Measurements from ENCODE around the gene RTTN. TPM values are rescaled to one million over a fixed set of nuclear protein-coding genes. Genes with fewer than 3 reads are reported as not detected.

Gene RTTN
- polyA plus RNA-seq, 1 donor (not counting 4 experiments of a cell fraction or from before 2014, with no cell fraction given), result 77.3 TPM

DNA sequence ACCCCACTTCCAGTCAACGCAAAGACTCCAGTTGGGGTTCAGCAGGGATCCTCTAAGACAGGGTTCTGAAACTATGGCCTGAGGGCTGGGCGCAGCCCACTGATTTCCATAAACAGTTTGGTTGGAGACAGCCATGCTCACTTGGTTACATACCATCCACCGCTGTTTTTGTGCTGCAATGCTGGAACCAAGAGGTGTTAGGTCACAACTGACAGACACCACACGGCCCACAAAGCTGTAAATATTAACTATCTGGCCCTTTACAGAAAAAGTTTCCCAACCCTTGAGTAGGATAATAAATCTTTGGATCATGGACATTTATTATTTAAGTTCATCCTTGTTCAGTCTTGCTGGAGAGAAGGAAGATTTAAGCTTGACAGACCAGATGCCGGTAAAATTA lies 249.4 kb downstream of the RTTN start:
- TF ChIP-seq EZH2 (IDR thresholded peaks at IDR 0.05; ENCODE audit: low read length), result no peak
- TF ChIP-seq, protein P1, sequence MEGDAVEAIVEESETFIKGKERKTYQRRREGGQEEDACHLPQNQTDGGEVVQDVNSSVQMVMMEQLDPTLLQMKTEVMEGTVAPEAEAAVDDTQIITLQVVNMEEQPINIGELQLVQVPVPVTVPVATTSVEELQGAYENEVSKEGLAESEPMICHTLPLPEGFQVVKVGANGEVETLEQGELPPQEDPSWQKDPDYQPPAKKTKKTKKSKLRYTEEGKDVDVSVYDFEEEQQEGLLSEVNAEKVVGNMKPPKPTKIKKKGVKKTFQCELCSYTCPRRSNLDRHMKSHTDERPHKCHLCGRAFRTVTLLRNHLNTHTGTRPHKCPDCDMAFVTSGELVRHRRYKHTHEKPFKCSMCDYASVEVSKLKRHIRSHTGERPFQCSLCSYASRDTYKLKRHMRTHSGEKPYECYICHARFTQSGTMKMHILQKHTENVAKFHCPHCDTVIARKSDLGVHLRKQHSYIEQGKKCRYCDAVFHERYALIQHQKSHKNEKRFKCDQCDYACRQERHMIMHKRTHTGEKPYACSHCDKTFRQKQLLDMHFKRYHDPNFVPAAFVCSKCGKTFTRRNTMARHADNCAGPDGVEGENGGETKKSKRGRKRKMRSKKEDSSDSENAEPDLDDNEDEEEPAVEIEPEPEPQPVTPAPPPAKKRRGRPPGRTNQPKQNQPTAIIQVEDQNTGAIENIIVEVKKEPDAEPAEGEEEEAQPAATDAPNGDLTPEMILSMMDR (optimal IDR thresholded peaks at IDR 0.05 in 1 of 3, IDR thresholded peaks at IDR 0.05 in 1 of 3, conservative IDR thresholded peaks at IDR 0.05 in 1 of 3; ENCODE audit: extremely low read depth in 1 of 3, insufficient read depth in 2 of 3, low read length in 3 of 3), result no peak
- H4K20me1 ChIP-seq (ENCODE audit: control insufficient read depth, extremely low read depth, insufficient read depth, low read length), result no peaks in the 10 kb centered on the region
- H3K79me2 ChIP-seq (ENCODE audit: control insufficient read depth, insufficient read depth, low read length), result no peaks in the 10 kb centered on the region
- dilution Hi-C loops (cut with MboI; ENCODE audit: extremely low pct_ligation_motif_present, low sequenced_read_pairs), result no loop called here
- no peaks in the 10 kb centered on the region for H3K9me3 ChIP-seq (ENCODE audit: control insufficient read depth, low read depth, low read length)
- H3K9me1 ChIP-seq (ENCODE audit: control insufficient read depth, extremely low read depth, insufficient read depth, low read length), result no peaks in the 10 kb centered on the region
- no peak overlapping the region for H3K27ac ChIP-seq (ENCODE audit: control insufficient read depth, insufficient read depth, low read length)
- no peak overlapping the region for H3K4me2 ChIP-seq (ENCODE audit: control insufficient read depth, extremely low read depth, insufficient read depth, low read depth, low read length)
- DNase-seq (ENCODE audit: low read depth, low spot score) (no peak), FAIRE-seq (no peak)
- H3K36me3 ChIP-seq (ENCODE audit: control insufficient read depth in 2 of 2, extremely low read depth in 1 of 2, insufficient read depth in 2 of 2, low read length in 2 of 2), result no peaks in the 10 kb centered on the region
- H2AFZ ChIP-seq (ENCODE audit: control insufficient read depth, low read length), result no peak overlapping the region
- H3K4me1 ChIP-seq (ENCODE audit: control insufficient read depth, extremely low read depth, insufficient read depth, low read length), result no peaks in the 10 kb centered on the region
- no peak overlapping the region for H3K9ac ChIP-seq (ENCODE audit: control insufficient read depth, extremely low read depth, insufficient read depth, low read length)
- no peak overlapping the region for H3K4me3 ChIP-seq (ENCODE audit: control insufficient read depth in 2 of 3, extremely low read depth in 1 of 3, insufficient read depth in 2 of 3, low read depth in 1 of 3, low read length in 3 of 3)
- no peaks in the 10 kb centered on the region for H3K27me3 ChIP-seq (ENCODE audit: control insufficient read depth, extremely low read depth, insufficient read depth, low read length)

DNA sequence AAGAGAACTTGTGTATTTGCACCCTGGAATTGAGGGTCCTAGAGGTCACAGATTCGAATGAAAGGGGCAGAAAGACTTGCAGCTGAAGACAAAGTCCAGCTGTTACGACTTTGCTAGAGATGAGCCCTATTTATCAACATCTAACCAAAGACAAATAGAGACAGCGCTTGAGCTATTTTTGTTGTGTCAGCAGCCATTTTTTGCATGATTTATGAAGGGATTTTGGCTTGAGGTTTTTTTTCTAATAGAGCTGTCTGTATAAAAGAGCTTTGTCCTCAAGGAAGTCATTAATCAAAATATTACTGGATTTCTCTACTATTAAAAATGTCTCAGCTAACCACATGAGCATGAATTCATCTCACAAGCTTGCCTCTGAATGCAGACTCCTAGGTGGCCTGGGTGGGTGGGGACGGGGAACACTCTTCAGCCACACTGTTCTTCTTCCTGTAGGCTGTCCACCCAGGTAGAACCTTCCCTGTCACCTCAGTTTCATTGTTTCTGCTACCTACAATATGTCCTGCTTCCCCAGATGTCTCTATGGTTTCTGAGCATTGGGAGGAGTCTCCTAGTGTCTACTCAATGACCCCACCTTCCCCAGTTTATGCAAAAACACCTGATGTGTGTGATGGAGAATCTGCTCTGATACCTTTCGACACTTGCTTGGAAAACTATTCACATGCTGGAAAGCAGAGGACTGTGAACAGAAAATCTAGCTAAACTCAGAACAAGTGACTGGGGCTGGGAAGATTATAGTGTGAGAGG lies 250.6 kb downstream of the RTTN start:
- Histone ChIP-seq H4K20me1 (ENCODE audit: control insufficient read depth, extremely low read depth, insufficient read depth, low read length) (no peaks in the 10 kb centered on the region), H3K4me2 (ENCODE audit: control insufficient read depth, extremely low read depth, insufficient read depth, low read depth, low read length) (no peak overlapping the region), H3K9ac (ENCODE audit: control insufficient read depth, extremely low read depth, insufficient read depth, low read length) (no peak overlapping the region), H3K4me1 (ENCODE audit: control insufficient read depth, extremely low read depth, insufficient read depth, low read length) (no peaks in the 10 kb centered on the region), H3K27me3 (ENCODE audit: control insufficient read depth, extremely low read depth, insufficient read depth, low read length) (no peaks in the 10 kb centered on the region), H2AFZ (ENCODE audit: control insufficient read depth, low read length) (no peak overlapping the region), H3K9me3 (ENCODE audit: control insufficient read depth, low read depth, low read length) (no peaks in the 10 kb centered on the region), H3K79me2 (ENCODE audit: control insufficient read depth, insufficient read depth, low read length) (no peaks in the 10 kb centered on the region), H3K4me3 (ENCODE audit: control insufficient read depth in 2 of 3, extremely low read depth in 1 of 3, insufficient read depth in 2 of 3, low read depth in 1 of 3, low read length in 3 of 3) (no peak overlapping the region), H3K36me3 (ENCODE audit: control insufficient read depth in 2 of 2, extremely low read depth in 1 of 2, insufficient read depth in 2 of 2, low read length in 2 of 2) (no peaks in the 10 kb centered on the region), H3K27ac (ENCODE audit: control insufficient read depth, insufficient read depth, low read length) (no peak overlapping the region), H3K9me1 (ENCODE audit: control insufficient read depth, extremely low read depth, insufficient read depth, low read length) (no peaks in the 10 kb centered on the region)
- dilution Hi-C loops (cut with MboI; ENCODE audit: extremely low pct_ligation_motif_present, low sequenced_read_pairs), result no loop called here
- TF ChIP-seq, protein P1 (optimal IDR thresholded peaks at IDR 0.05 in 1 of 3, IDR thresholded peaks at IDR 0.05 in 1 of 3, conservative IDR thresholded peaks at IDR 0.05 in 1 of 3; ENCODE audit: extremely low read depth in 1 of 3, insufficient read depth in 2 of 3, low read length in 3 of 3), result no peak
- TF ChIP-seq EZH2 (IDR thresholded peaks at IDR 0.05; ENCODE audit: low read length), result no peak
- no peak for FAIRE-seq
- no peak for DNase-seq (ENCODE audit: low read depth, low spot score)

All from keratinocyte (primary cell).